HG02759 (cell line): Measurements from ENCODE around the gene AUTS2.

ENCODE experiments used
- ATAC-seq: cut with Tn5 transposase; IDR thresholded peaks from one replicate; pipeline ENCODE4 v1.9.1; 2021; ENCODE audit warnings: mild to moderate bottlenecking, moderate library complexity; ENCODE audit not compliant: unreplicated experiment

Gene AUTS2

DNA sequence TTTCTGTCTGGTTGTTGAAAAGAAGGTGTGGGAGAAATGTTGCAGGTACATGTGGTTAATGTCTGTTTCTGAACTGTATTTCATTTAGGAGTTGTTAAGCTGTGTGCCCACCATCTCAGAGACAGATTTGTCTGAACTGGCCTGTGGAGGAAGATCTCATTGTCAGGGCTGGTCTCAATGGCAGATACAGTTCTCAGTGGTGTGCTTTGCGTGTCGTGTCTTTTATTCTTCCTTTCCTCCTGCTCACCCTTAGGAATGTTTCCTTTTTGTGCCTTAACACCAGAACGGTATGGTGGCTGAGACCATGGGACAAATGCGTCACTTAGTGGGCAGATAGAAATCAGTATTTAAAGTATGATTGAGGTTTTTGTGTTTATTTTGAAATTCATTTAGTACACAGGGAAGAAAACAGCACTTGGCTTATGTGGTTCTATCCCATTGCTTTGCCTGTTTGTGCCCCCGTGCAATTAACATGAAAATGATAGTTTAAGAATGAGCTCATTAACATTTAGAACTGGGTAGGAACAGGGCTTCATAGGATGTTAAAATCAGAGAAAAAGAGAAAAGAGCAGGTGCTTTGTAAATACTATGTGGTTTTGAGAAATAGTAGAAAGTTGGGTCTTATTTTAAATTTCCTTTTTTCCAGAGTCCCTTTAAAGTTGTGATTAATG is 112.6 kb downstream of the AUTS2 start:
- no peak for ATAC-seq

- ATAC-seq, result peak; percentile 62
These were observed 116.8 kb downstream of the AUTS2 start for GRCh38 chr7:69714886-69715576.

DNA sequence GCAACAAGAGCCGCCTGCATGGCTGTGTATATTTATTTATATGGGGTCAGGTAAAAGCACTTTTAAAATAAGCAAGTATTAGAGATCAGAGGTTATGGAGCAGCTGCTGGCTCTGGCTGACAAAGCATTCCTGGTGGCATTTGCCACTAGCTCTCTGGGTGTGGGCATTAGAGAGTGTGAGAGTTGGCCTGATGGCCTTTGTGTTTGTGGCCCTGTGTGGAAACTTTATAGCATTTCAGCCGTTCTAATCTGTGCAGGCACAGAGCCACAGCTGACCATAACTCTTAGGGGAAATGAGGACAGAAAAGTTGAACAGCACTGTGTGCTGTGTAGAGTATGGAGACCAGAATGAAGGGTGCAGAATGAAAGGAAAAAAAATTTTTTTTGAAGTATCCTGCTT is 118.9 kb downstream of the AUTS2 start:
- no peak for ATAC-seq

GRCh38 chr7:69719717-69720116 is 121.4 kb downstream of the AUTS2 start:
- no peak for ATAC-seq

DNA sequence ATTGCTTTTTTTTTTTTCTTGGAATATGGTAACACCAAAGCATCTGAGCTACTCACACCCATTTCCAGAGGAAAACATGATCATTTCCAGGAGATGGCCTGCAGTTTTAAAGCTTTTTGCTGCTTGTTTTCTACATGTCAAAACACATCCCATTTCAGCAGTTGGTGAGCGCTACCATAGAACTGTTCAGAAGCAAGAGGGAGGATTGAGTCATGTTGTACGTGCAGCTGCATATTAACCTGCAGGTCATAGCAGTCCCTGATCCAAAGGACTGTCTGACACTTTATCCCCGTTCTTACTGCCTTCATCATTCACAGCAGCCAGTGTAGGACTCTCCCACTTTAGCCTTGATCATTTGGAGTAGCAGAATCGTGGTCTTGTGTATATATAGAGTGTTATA is 124.6 kb downstream of the AUTS2 start:
- ATAC-seq, result no peak

- ATAC-seq, result no peak
These were observed 125.4 kb downstream of the AUTS2 start for GRCh38 chr7:69723663-69724062.

DNA sequence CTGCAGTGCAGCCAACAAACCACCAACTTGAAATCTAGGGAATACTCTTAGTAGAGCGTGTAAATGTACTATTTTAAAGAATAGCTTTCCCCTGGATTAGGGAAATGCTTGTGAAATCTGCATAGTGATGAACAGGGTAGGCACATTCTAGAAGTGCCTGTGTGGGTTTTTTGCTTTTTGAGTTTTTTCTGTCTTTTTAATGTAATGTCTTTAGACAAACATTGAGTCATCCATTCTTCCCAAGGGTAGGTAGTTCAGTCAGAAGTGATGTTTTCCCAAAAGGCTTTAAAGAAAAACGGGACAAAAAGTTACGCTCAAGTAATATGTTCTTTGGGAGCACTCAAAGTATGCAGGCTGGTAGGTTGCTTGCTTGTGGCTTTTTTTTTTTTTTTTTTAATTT is 130.0 kb downstream of the AUTS2 start:
- no peak for ATAC-seq

- ATAC-seq, result no peak
These were observed 133.9 kb downstream of the AUTS2 start for GRCh38 chr7:69732203-69732602.

DNA sequence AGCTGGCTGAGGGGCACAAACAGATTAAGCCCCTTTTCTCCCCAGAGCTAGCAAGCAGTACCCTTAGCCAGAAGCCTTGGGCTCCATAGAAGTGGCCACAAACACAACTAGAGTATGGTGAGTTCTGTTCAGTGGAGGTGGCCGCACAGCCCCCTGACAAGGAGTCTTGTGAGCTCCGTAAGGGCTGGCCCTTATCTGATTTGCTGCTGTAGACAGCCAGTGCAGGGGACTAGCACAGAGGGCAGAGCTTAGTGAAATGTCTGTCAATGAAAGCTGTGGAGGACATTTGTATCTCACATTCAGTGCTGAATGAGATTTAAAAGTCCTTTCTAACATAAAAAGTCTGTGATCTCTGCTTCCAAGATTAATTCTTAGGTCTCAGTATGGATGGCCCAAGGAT is 137.3 kb downstream of the AUTS2 start:
- no peak for ATAC-seq

DNA sequence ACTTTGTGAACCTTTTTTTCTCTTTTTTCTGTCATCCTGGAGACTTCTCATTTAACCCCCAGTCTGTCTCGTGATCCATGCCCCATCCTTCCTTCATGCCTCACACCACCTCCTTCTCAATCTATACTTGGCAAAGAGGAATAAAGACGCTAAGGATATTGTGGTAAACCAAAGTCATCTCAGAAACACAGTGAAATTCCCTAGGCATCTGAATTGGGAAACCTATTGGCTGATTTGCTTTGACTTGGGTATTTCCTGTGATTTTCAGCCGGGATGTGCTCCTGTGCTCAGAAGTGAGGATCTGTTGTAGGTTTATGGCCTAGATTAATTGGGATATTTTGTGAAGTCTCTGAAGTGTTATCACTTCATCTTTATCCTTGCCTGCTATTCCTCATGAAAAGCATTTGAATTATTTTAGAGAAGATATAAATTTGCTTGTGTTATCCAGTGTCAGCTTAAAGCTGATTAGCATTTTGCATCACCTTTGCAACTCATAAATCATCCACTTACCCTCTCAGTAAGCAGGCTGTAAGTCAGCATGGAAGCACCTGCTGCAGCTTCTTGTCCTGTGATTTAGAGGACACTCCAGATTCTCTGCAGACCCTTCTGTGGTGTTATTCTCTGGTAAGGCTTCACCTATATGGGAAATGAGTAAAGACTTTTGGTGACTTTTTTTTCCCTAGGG is 138.0 kb downstream of the AUTS2 start:
- no peak for ATAC-seq

DNA sequence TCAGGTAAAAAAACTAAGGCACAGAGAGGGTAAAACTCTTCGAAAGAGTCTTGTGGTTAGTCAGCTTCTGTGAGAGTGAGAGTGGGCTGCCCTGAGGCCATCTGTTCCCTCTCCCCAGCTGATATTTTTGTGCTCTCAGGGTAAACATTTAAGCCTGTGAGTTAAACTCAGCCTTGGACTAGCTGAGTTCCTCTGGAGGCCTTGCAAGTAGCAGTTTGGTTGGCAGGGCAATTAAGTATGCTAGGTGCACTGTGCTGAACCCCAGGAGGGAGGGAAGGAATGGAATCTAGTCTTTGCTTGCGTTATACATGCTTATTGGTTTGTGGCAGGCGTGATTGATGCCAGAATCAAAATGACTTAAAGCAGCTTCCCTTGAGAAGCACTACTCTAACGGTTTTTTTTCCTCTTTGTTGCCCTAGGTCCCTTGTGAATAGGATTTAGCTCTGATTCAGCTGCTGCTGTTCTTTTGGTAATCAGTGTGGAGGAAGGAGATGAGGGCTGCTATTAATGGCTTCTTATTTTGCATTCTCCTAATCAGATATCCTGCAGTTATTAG is 140.2 kb downstream of the AUTS2 start:
- ATAC-seq, result peak; percentile 63

DNA sequence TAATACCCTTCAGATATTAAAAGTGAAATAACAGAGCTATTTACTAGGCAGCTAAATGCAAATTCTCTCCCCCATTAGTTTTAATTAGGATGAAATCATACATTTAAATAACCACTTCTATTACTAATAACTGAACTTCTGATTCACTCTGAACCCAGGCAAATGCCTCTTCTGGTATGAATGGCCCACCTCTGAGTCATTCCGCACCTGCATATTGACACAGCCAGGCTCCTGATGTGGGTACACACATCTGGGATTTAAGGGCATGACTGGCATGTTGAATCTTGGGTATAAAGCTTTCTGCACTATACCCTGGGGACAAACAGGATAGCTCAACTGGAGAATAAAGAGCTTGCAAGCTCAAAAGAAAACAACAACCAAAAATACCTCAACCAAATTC is 140.9 kb downstream of the AUTS2 start:
- peak; percentile 76 for ATAC-seq

- ATAC-seq, result peak; percentile 49
These were observed 141.7 kb downstream of the AUTS2 start for GRCh38 chr7:69739931-69740431.

DNA sequence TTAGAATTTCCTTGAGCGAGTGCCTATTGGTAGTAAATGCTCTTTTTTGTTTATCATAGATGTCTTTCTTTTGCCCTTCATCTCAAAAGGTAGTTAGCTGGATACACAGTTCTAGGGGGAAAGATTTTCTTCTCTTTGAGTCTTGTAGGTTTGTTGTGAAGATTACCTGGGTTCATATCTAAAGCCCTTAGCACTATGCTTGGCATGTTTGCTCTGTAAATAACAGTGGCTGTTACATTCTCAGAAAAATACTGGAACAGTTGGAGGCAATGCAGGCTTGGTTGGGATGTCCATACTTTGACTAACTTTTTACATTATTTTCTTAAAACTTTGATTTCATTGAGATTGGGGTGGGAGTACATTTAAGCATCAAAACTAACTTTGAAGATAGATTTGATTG is 144.0 kb downstream of the AUTS2 start:
- ATAC-seq, result no peak

- no peak for ATAC-seq
These were observed 145.2 kb downstream of the AUTS2 start for GRCh38 chr7:69743436-69743835.

DNA sequence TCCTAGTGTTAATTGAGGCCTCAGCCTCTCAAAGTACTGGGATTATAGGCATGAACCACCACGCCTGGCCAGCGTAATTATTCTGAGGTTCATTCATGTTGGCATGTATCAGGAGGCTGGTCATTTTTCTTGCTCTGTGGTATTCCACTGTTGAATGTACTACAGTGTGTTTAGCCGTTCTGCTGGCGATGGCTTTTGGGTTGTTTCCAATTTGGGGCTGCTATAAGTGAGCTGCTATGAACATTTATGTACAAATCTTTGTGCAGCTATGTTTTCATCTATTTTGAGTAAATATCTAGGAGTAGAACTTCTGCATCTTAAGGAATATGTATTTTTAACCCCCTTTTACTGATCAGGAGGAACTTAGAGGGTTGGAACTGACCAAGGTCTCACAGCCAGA is 145.8 kb downstream of the AUTS2 start:
- ATAC-seq, result no peak

DNA sequence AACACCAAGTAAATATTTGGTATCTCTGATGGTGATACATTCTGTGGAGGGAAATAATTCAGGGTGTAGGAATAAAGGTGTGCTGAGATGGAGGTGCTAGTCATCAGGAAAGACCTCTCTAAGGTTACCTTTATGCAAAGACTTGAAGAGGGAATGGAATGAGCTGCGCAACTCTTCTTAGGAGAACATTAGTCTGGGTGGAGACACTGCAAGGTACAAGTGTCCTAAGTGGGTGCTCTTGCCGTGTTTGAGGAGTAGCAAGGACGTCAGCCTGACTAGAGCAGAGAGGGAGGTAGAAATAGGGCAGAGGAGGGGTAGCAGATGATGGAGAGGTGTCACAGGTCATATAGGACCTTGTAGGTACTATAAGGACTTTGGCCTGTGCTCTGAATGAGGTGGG is 148.1 kb downstream of the AUTS2 start:
- ATAC-seq, result no peak

- ATAC-seq, result no peak
These were observed 148.9 kb downstream of the AUTS2 start for GRCh38 chr7:69747144-69747543.

- no peak for ATAC-seq
These were observed 150.3 kb downstream of the AUTS2 start for GRCh38 chr7:69748530-69748929.

DNA sequence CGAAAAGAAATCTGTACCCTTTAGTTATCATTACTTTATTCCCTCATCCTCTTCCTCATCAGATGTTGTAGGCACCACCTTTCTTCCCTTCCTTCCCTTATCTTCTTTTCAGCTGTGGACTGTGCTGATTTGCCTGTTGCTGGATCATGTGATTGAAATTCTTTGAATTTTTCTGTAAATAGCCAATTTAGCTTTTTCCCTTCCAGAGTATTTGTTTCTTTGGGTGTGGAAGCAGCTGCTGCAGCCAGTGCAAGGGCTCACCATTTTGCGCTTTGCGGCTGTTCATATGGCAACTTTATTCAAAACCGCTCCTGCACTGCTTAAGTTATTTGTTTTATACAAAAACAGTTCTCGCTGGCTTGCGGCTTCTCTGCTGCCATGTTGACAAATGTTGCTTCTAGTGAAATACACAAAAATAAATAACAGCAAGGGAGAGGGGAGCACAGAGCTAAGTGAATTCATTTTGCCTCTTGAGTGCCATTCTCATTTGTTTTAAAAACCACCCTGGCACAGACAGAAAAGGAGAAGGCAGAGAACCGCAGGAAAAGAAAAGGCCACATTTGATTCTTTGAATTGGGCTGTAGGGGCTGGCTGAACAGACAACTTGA is 151.2 kb downstream of the AUTS2 start:
- no peak for ATAC-seq

GRCh38 chr7:69749994-69750393 is 151.7 kb downstream of the AUTS2 start:
- no peak for ATAC-seq
